Astrocyte of the spinal cord (primary cell): ENCODE results near the gene NECTIN2.
A peak's percentile ranks its signal among the peaks of the same experiment; 100 is the strongest.
"Not testable (repeated sequence)": the region's sequence is repeated elsewhere in the genome, so short reads cannot be mapped to it uniquely, and the experiment has no call there.

Experiments
- DNase-seq: peaks from one replicate; pipeline ENCODE4 v3.0.0; 2011; ENCODE audit warnings: low read depth, low spot score
- H3K4me3 ChIP-seq: 2 replicates; pipeline ENCODE4 v1.5.1; 2011; ENCODE audit warnings: low read depth, mild to moderate bottlenecking, low read length, moderate library complexity
- in situ Hi-C: cut with HindIII; loops from 2 replicates; pipeline ENCODE4 v1.10.0; 2017; ENCODE audit warnings: low sequenced_read_pairs
- TF ChIP-seq, protein P1 (sequence below): IDR thresholded peaks from 2 replicates; pipeline ENCODE4 v1.5.1; 2012; ENCODE audit warnings: low read depth, mild to moderate bottlenecking, low read length, inconsistent platforms

NECTIN2 gene

DNA sequence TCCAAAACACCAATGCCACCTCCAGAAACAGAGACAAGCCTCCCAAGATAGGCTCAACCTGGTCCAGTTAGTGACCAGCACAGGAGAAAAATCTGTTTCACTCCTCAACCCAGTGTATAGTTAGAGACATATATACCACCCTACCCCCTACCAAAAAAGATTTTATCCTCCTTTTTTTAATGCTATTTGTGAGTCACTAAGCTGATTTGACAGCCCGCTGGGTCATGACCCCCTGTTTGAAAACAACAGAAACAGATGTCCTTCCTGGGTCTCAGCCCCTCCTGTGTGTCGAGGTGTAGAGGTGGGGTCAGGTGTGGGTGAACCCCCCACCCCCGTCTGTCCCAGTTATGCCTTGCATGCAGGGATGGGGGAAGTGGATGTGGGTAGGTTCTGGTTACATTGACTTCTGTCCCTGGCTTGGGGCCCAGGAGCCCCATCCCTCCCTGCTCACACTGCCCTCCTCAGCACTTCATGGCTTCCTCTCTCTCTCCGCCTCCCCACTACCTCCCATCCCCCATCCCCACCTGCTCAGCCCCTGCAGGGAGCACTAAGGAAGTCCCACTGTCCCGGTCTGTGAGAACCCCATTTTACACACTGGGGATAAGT lies 30.9 kb downstream of the NECTIN2 start:
- DNase-seq, result peak; percentile 21
- in situ Hi-C loops, result no loop called here
- TF ChIP-seq, protein P1, sequence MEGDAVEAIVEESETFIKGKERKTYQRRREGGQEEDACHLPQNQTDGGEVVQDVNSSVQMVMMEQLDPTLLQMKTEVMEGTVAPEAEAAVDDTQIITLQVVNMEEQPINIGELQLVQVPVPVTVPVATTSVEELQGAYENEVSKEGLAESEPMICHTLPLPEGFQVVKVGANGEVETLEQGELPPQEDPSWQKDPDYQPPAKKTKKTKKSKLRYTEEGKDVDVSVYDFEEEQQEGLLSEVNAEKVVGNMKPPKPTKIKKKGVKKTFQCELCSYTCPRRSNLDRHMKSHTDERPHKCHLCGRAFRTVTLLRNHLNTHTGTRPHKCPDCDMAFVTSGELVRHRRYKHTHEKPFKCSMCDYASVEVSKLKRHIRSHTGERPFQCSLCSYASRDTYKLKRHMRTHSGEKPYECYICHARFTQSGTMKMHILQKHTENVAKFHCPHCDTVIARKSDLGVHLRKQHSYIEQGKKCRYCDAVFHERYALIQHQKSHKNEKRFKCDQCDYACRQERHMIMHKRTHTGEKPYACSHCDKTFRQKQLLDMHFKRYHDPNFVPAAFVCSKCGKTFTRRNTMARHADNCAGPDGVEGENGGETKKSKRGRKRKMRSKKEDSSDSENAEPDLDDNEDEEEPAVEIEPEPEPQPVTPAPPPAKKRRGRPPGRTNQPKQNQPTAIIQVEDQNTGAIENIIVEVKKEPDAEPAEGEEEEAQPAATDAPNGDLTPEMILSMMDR, result no peak
- H3K4me3 ChIP-seq, result no peak overlapping the region

DNA sequence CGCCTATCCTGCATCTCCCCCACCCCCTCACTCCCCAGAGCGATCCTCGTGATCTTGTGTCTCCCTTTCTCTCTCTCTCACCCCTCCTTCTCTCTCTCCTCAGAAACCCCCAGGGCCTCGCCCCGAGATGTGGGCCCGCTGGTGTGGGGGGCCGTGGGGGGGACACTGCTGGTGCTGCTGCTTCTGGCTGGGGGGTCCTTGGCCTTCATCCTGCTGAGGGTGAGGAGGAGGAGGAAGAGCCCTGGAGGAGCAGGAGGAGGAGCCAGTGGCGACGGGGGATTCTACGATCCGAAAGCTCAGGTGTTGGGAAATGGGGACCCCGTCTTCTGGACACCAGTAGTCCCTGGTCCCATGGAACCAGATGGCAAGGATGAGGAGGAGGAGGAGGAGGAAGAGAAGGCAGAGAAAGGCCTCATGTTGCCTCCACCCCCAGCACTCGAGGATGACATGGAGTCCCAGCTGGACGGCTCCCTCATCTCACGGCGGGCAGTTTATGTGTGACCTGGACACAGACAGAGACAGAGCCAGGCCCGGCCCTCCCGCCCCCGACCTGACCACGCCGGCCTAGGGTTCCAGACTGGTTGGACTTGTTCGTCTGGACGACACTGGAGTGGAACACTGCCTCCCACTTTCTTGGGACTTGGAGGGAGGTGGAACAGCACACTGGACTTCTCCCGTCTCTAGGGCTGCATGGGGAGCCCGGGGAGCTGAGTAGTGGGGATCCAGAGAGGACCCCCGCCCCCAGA lies 32.2 kb downstream of the NECTIN2 start:
- no peak overlapping the region for H3K4me3 ChIP-seq
- in situ Hi-C loops, result no loop called here
- TF ChIP-seq, protein P1, result no peak
- DNase-seq, result no peak

DNA sequence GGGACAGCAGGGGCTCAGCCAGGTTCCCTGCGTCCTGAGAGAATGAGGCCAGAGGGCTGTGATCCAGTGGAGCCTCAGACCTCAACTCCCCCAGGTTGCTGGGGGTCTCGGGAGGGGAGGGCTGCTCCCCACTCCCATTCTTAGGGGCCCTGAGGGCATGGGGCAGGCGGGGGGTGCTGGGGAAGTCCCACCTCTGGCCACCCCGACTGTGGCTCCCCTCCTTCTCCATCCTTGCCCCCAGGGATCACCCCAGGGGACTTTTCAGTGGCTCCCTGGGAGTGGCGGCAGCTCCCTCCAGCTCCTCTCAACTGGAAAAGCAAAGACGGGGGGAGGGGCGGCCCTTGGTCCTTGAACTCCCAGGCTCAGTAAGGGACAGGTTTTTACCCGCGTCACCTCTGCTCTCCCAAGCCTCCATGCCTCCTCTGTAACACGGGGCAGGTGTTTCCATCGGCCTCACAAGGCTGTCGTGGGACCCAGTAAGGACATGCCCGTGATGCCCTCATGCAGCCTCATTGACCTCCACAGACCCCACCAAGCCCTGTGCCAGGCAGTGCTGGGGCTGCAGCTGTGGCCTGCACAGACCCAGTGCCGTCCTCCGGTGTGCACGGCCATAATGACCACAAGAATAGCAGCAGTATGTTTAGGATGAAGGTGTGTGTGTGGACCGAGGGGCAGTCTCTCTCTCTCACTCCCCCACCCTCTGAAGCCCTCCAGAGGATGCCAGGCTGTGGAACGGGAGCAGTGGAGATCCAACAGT lies 33.4 kb downstream of the NECTIN2 start:
- H3K4me3 ChIP-seq, result no peak overlapping the region
- in situ Hi-C loops, result no loop called here
- TF ChIP-seq, protein P1, result no peak
- DNase-seq, result no peak

DNA sequence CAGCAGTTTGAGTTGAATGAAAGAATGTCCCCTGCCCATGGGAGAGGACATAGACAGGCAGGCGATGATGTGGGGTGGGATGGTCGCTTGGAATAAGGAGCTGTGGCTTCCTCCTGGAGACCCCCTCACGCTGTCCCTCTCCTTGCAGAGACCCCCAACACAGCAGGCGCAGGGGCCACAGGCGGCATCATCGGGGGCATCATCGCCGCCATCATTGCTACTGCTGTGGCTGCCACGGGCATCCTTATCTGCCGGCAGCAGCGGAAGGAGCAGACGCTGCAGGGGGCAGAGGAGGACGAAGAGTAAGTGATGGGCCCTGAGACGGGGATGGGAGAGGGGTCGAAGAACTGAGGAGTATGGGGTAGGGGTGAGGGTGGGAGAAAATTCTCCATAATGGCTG lies 36.0 kb downstream of the NECTIN2 start:
- TF ChIP-seq, protein P1, result no peak
- DNase-seq, result no peak
- no peak overlapping the region for H3K4me3 ChIP-seq
- in situ Hi-C loops, result no loop called here

DNA sequence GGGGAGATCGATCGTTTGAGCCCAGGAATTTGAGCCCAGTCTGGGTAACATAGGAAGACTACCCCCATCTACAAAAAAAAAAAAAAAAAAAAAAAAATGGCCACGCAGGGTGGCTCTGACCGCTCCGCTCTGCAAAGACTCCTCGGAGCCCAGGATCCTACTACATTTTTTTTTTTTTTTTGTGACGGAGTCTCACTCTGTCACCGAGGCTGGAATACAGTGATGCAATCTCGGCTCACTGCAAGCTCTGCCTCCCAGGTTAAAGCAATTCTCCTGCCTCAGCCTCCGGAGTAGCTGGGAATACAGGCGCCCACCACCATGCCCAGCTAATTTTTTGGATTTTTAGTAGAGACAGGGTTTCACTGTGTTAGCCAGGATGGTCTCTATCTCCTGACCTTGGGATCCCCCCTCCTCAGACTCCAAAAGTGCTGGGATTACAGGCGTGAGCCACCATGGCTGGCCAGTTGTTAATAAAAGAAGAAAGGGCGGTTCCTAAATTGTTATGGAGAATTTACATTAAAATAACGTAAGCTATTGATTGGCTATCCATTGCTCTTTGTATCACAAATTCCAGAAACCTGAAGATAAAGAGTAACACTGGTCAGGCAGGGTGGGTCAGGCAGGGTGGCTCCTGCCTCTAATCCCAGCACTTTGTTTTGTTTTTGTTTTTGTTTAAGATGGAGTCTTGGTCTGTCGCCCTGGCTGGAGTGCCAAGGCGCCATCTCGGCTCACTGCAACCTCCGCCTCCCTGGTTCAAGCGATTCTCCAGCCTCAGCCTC lies 36.7 kb downstream of the NECTIN2 start:
- DNase-seq, H3K4me3 ChIP-seq, in situ Hi-C loops: not testable (repeated sequence)

DNA sequence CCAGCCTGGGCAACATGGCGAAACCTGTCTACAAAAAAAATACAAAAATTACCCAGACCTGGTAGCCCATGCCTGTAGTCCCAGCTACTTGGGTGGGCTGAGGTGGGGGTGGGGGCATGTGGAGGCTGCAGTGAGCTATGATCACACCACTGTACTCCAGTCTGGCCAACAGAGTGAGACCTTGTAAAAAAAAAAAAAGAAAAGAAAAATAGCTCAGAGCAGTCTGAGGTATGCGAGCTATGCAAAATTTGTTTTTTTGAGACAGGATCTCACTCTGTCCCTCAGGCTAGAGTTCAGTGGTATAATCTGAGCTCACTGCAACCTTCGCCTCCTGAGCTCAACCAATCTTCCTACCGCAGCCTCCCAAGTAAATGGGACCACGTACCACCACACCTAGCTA lies 37.8 kb downstream of the NECTIN2 start:
- DNase-seq, result no peak
- TF ChIP-seq, protein P1, result no peak
- no peak overlapping the region for H3K4me3 ChIP-seq
- in situ Hi-C loops, result no loop called here
